Measurements from ENCODE around the gene TACSTD2.

- TF ChIP-seq, protein P1, sequence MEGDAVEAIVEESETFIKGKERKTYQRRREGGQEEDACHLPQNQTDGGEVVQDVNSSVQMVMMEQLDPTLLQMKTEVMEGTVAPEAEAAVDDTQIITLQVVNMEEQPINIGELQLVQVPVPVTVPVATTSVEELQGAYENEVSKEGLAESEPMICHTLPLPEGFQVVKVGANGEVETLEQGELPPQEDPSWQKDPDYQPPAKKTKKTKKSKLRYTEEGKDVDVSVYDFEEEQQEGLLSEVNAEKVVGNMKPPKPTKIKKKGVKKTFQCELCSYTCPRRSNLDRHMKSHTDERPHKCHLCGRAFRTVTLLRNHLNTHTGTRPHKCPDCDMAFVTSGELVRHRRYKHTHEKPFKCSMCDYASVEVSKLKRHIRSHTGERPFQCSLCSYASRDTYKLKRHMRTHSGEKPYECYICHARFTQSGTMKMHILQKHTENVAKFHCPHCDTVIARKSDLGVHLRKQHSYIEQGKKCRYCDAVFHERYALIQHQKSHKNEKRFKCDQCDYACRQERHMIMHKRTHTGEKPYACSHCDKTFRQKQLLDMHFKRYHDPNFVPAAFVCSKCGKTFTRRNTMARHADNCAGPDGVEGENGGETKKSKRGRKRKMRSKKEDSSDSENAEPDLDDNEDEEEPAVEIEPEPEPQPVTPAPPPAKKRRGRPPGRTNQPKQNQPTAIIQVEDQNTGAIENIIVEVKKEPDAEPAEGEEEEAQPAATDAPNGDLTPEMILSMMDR (optimal IDR thresholded peaks at IDR 0.05 in 1 of 3, IDR thresholded peaks at IDR 0.05 in 1 of 3, conservative IDR thresholded peaks at IDR 0.05 in 1 of 3; ENCODE audit: extremely low read depth in 1 of 3, insufficient read depth in 2 of 3, low read length in 3 of 3): no peak
- TF ChIP-seq EZH2 (IDR thresholded peaks at IDR 0.05; ENCODE audit: low read length): no peak
These were observed 20.9 kb upstream of the TACSTD2 start for GRCh38 chr1:58597996-58598395.

All from keratinocyte (primary cell).